Subcutaneous abdominal adipose tissue (tissue), 5 donors: ENCODE data around the gene PRR15.

Experiments used
- H3K27ac ChIP-seq: one replicate; pipeline ENCODE4 v1.7.0; 2013; ENCODE audit warnings: low read depth, mild to moderate bottlenecking, inconsistent platforms, low read length, moderate library complexity
- H3K27me3 ChIP-seq, 5 donors: one replicate each; pipeline ENCODE4 v1.7.0; 2013; ENCODE audit warnings: low read length in 5 of 5, inconsistent platforms in 1 of 5; ENCODE audit not compliant: control insufficient read depth in 5 of 5, insufficient read depth in 4 of 5
- H3K36me3 ChIP-seq, 5 donors: one replicate each; pipeline ENCODE4 v1.7.0; 2013; ENCODE audit warnings: low read length in 5 of 5; ENCODE audit not compliant: control insufficient read depth in 5 of 5, insufficient read depth in 5 of 5
- H3K4me1 ChIP-seq, 5 donors: one replicate each; pipeline ENCODE4 v1.7.0; 2013; ENCODE audit warnings: low read length in 5 of 5, mild to moderate bottlenecking in 3 of 5, moderate library complexity in 1 of 5; ENCODE audit not compliant: control insufficient read depth in 5 of 5, insufficient read depth in 5 of 5
- H3K4me3 ChIP-seq, 5 donors: one replicate each; pipeline ENCODE4 v1.7.0; 2013; ENCODE audit warnings: low read length in 5 of 5, low read depth in 1 of 5
- H3K9ac ChIP-seq, 5 donors: one replicate each; pipeline ENCODE4 v1.7.0; 2013; ENCODE audit warnings: low read length in 5 of 5, mild to moderate bottlenecking in 4 of 5, moderate library complexity in 3 of 5
- H3K9me3 ChIP-seq, 5 donors: one replicate each; pipeline ENCODE4 v1.7.0; 2013; ENCODE audit warnings: low read length in 5 of 5; ENCODE audit not compliant: control insufficient read depth in 5 of 5
- donor health status: healthy.
- donor health status: healthy.
- donor health status: healthy.
- donor health status: healthy.
- donor health status: healthy.

Gene PRR15

GRCh38 chr7:29565982-29566746 is 2.5 kb downstream of the PRR15 start:
- peak overlapping the region in 3 of 5 donors; percentile 18 to 56 (median 43) for H3K9ac ChIP-seq
- H3K36me3 ChIP-seq, result no peaks in the 10 kb centered on the region
- peaks cover 1 to 47% (median 43%) of the 10 kb centered on the region in 5 donors for H3K4me1 ChIP-seq
- no peak overlapping the region for H3K27ac ChIP-seq
- peaks cover 0 to 19% (median 15%) of the 10 kb centered on the region in 5 donors for H3K27me3 ChIP-seq
- H3K4me3 ChIP-seq, result peak overlapping the region; percentile 55 to 88 (median 76)
- no peaks in the 10 kb centered on the region for H3K9me3 ChIP-seq

- H3K9ac ChIP-seq, result no peak overlapping the region
- peaks cover 1 to 47% (median 43%) of the 10 kb centered on the region in 5 donors for H3K4me1 ChIP-seq
- H3K36me3 ChIP-seq, result no peaks in the 10 kb centered on the region
- H3K4me3 ChIP-seq, result no peak overlapping the region
- no peak overlapping the region for H3K27ac ChIP-seq
- no peaks in the 10 kb centered on the region for H3K9me3 ChIP-seq
- peaks cover 0 to 19% (median 15%) of the 10 kb centered on the region in 5 donors for H3K27me3 ChIP-seq
These were observed 3.5 kb downstream of the PRR15 start for GRCh38 chr7:29567174-29567573.

GRCh38 chr7:29569648-29570047 is 6.0 kb downstream of the PRR15 start:
- no peaks in the 10 kb centered on the region for H3K9me3 ChIP-seq
- H3K4me1 ChIP-seq, result peaks cover 1 to 27% (median 24%) of the 10 kb centered on the region in 5 donors
- H3K36me3 ChIP-seq, result no peaks in the 10 kb centered on the region
- H3K27me3 ChIP-seq, result peaks cover 0 to 13% (median 7%) of the 10 kb centered on the region in 5 donors
- H3K4me3 ChIP-seq, result no peak overlapping the region
- H3K9ac ChIP-seq, result no peak overlapping the region
- H3K27ac ChIP-seq, result no peak overlapping the region

GRCh38 chr7:29572558-29572957 is 8.9 kb downstream of the PRR15 start:
- peaks cover 0 to 8% (median 4%) of the 10 kb centered on the region in 5 donors for H3K9me3 ChIP-seq
- no peak overlapping the region for H3K4me3 ChIP-seq
- no peak overlapping the region for H3K27ac ChIP-seq
- no peaks in the 10 kb centered on the region for H3K36me3 ChIP-seq
- H3K4me1 ChIP-seq, result peaks cover 0 to 18% (median 10%) of the 10 kb centered on the region in 5 donors
- peaks cover 0 to 2% (median 0%) of the 10 kb centered on the region in 5 donors for H3K27me3 ChIP-seq
- no peak overlapping the region for H3K9ac ChIP-seq

DNA sequence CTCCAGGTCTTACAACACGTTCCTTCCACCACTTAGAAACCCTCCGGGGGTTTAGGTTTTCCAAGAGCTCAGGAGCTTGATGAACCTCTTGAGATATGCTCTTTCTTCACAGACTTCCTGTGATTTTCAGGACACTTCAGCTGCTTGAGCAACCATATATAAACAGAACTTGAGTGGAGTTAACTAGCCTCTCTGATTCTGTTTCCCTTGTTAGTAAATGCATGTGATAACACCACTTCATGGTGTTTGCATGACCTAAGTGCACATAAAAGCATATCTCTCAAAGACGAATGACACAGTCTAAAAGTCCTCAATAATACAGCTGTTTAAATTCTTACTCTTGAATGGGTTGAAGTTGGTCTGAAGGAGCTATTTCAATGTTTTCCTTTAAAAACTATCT is 9.9 kb downstream of the PRR15 start:
- H3K27ac ChIP-seq, result no peak overlapping the region
- peaks cover 0 to 9% (median 5%) of the 10 kb centered on the region in 5 donors for H3K9me3 ChIP-seq
- no peak overlapping the region for H3K9ac ChIP-seq
- peaks cover 0 to 18% (median 10%) of the 10 kb centered on the region in 5 donors for H3K4me1 ChIP-seq
- peaks cover 0 to 2% (median 0%) of the 10 kb centered on the region in 5 donors for H3K27me3 ChIP-seq
- H3K4me3 ChIP-seq, result no peak overlapping the region
- H3K36me3 ChIP-seq, result no peaks in the 10 kb centered on the region

- Histone ChIP-seq H3K4me3 (no peak overlapping the region), H3K9me3 (peaks cover 0 to 9% (median 5%) of the 10 kb centered on the region in 5 donors), H3K9ac (no peak overlapping the region), H3K4me1 (peaks cover 0 to 18% (median 10%) of the 10 kb centered on the region in 5 donors), H3K27me3 (peaks cover 0 to 2% (median 0%) of the 10 kb centered on the region in 5 donors), H3K27ac (no peak overlapping the region), H3K36me3 (no peaks in the 10 kb centered on the region)
These were observed 11.0 kb downstream of the PRR15 start for GRCh38 chr7:29574659-29575058.

- Histone ChIP-seq H3K27me3 (no peaks in the 10 kb centered on the region), H3K27ac (no peak overlapping the region), H3K4me1 (peaks cover 0 to 3% (median 0%) of the 10 kb centered on the region in 5 donors), H3K36me3 (no peaks in the 10 kb centered on the region), H3K9me3 (peaks cover 0 to 2% (median 0%) of the 10 kb centered on the region in 5 donors), H3K9ac (no peak overlapping the region), H3K4me3 (no peak overlapping the region)
These were observed 23.7 kb downstream of the PRR15 start for GRCh38 chr7:29587195-29587808.

GRCh38 chr7:29588212-29588611 is 24.6 kb downstream of the PRR15 start:
- H3K4me1 ChIP-seq, result peaks cover 0 to 3% (median 0%) of the 10 kb centered on the region in 5 donors
- no peak overlapping the region for H3K4me3 ChIP-seq
- H3K36me3 ChIP-seq, result no peaks in the 10 kb centered on the region
- peaks cover 0 to 2% (median 0%) of the 10 kb centered on the region in 5 donors for H3K9me3 ChIP-seq
- H3K27me3 ChIP-seq, result no peaks in the 10 kb centered on the region
- no peak overlapping the region for H3K9ac ChIP-seq
- no peak overlapping the region for H3K27ac ChIP-seq

DNA sequence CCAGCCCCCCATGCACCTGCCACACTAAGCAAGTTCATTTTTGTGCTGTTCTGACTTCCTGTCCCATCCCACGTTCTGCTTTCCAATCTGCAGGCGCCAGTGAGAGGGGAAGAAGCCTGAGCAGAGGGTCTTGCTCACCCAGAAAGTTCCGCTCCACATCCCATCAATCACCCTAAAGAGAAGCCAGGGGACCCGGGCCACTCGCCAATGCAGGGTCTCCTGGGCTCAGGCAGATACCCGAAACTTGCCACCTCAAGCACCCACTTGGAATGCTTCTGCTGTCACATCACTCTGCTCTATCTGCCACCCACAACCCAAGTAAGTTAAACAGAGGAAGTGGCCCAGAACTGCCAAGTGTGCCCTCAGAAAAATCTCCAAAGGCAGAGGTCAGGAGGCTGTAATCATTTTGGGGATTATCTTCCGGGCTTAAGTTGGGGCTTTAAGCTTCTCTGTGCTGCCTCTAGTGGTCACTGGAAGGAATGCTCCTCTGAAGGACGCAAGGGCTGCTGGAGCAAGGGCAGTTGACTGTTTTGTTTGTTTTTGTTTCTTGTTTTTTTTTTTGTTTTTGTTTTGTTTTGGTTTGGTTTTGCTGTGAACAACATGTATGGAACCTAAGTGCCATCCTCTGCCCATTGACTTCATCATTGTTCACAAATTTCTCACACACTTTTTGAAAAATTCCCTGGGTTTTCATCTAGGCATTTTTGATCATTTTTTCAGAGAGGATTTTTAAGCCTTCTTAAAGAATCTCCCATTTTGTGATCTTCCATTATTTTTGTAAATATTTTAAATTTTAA is 25.5 kb downstream of the PRR15 start:
- no peak overlapping the region for H3K9ac ChIP-seq
- no peak overlapping the region for H3K27ac ChIP-seq

More for the DNA sequence above, 25.5 kb downstream of the PRR15 start:
- H3K9me3 ChIP-seq, result peaks cover 0 to 2% (median 0%) of the 10 kb centered on the region in 5 donors
- peaks cover 0 to 3% (median 0%) of the 10 kb centered on the region in 5 donors for H3K4me1 ChIP-seq
- H3K36me3 ChIP-seq, result no peaks in the 10 kb centered on the region
- H3K4me3 ChIP-seq, result no peak overlapping the region
- H3K27me3 ChIP-seq, result no peaks in the 10 kb centered on the region
